Activated CD8-positive, alpha-beta T cell treated with anti-CD3 and anti-CD28 coated beads for 36 hours (primary cell): Measurements from ENCODE around the gene SEMA4D. TPM values are rescaled to one million over a fixed set of nuclear protein-coding genes. Genes with fewer than 3 reads are reported as not detected.

Experiments used
- ATAC-seq: fragments of 200-7000 bp; cut with Tn5 transposase; one replicate; pipeline ENCODE4 v1.10.0; 2021; ENCODE audit warnings: mild to moderate bottlenecking, moderate library complexity
- CTCF ChIA-PET: fragments of 350-600 bp; sonication (Branson Sonifier 250); formaldehyde crosslinking; loops from one replicate; lab custom pipeline; 2021; ENCODE audit warnings: antibody characterized with exemption; lab: Charles Lee
- POLR2A ChIA-PET: fragments of 350-600 bp; sonication (Branson Sonifier 250); formaldehyde crosslinking; loops from one replicate; lab custom pipeline; 2021; ENCODE audit warnings: antibody characterized with exemption; lab: Charles Lee
- DNase-seq: peaks from one replicate; pipeline ENCODE4 v3.0.0-alpha.2; 2020
- H3K27ac Mint-ChIP-seq: one replicate; pipeline ENCODE4 v1.8.0; 2021; ENCODE audit warnings: mild to moderate bottlenecking, mixed read lengths
- H3K27me3 Mint-ChIP-seq: one replicate; pipeline ENCODE4 v1.8.0; 2021; ENCODE audit warnings: mixed read lengths
- H3K36me3 Mint-ChIP-seq: one replicate; pipeline ENCODE4 v1.8.0; 2021; ENCODE audit warnings: low read depth, mixed read lengths
- H3K4me1 Mint-ChIP-seq: one replicate; pipeline ENCODE4 v1.8.0; 2021; ENCODE audit warnings: low read depth, mixed read lengths
- H3K4me3 Mint-ChIP-seq: one replicate; pipeline ENCODE4 v1.8.0; 2021; ENCODE audit warnings: mild to moderate bottlenecking, moderate library complexity, mixed read lengths
- H3K9me3 Mint-ChIP-seq: one replicate; pipeline ENCODE4 v1.8.0; 2021; ENCODE audit warnings: mixed read lengths
- CTCF ChIP-seq: fragments of 200-600 bp; IDR thresholded peaks from one replicate; pipeline ENCODE4 v1.8.0; 2022; ENCODE audit warnings: antibody characterized with exemption, mild to moderate bottlenecking
- intact Hi-C: fragments of 100-400 bp; cut with micrococcal nuclease; formaldehyde crosslinking; loops from one replicate; pipeline ENCODE4 v1.10.0; 2022
- total RNA-seq, 2 experiments: library from RNA; stranded (reverse); gene quantifications; one replicate each; pipeline ENCODE4 v1.2.3, GENCODE V29; 2021

SEMA4D gene
- total RNA-seq, 2 experiments from 2014 or later: 290 to 317 TPM

- ChIA-PET POLR2A (interaction anchor here (1.3 to 2.7 kb wide), 3 partner anchors 9 to 22 kb away, joined by 3 to 15 read pairs (median 6); no protein-coding TSS in a partner anchor), CTCF (interaction anchor here (1.2 kb wide), 1 partner anchor 39 kb away, joined by 3 read pairs; no protein-coding TSS in a partner anchor)
- Mint-ChIP-seq H3K27me3 (no peaks in the 10 kb centered on the region), H3K4me3 (no peak overlapping the region), H3K36me3 (peaks cover 57% of the 10 kb centered on the region), H3K4me1 (peaks cover 85% of the 10 kb centered on the region), H3K9me3 (no peaks in the 10 kb centered on the region), H3K27ac (peak overlapping the region; percentile 81)
- intact Hi-C loops: no loop called here
- ATAC-seq (no peak), DNase-seq (no peak)
- no peak for TF ChIP-seq CTCF
These were observed 62.7 kb downstream of the SEMA4D start for GRCh38 chr9:89435071-89435823.

GRCh38 chr9:89434636-89435035 is 63.3 kb downstream of the SEMA4D start:
- intact Hi-C loops: no loop called here
- DNase-seq: no peak
- peaks cover 85% of the 10 kb centered on the region for H3K4me1 Mint-ChIP-seq

GRCh38 chr9:89433826-89434225 is 64.1 kb downstream of the SEMA4D start:
- POLR2A ChIA-PET: interaction anchor here (2.7 kb wide), 1 partner anchor 10 kb away, joined by 15 read pairs; no protein-coding TSS in a partner anchor
- Mint-ChIP-seq H3K27ac (peak overlapping the region; percentile 53), H3K4me1 (peaks cover 87% of the 10 kb centered on the region)

More at GRCh38 chr9:89434636-89435035, 63.3 kb downstream of the SEMA4D start:
- no peak for TF ChIP-seq CTCF
- no peak for ATAC-seq
- peaks cover 56% of the 10 kb centered on the region for H3K36me3 Mint-ChIP-seq
- H3K27ac Mint-ChIP-seq: peak overlapping the region; percentile 53
- H3K4me3 Mint-ChIP-seq: no peak overlapping the region
- no peaks in the 10 kb centered on the region for H3K9me3 Mint-ChIP-seq
- POLR2A ChIA-PET: interaction anchor here (1.9 to 2.7 kb wide), 2 partner anchors 10 to 23 kb away, joined by 6 to 15 read pairs; no protein-coding TSS in a partner anchor
- CTCF ChIA-PET: no interaction called here
- H3K27me3 Mint-ChIP-seq: no peaks in the 10 kb centered on the region

GRCh38 chr9:89432986-89433530 is 64.9 kb downstream of the SEMA4D start:
- Mint-ChIP-seq H3K36me3 (peaks cover 62% of the 10 kb centered on the region), H3K9me3 (no peaks in the 10 kb centered on the region), H3K4me1 (peaks cover 91% of the 10 kb centered on the region), H3K27me3 (no peaks in the 10 kb centered on the region), H3K27ac (peak overlapping the region; percentile 37), H3K4me3 (no peak overlapping the region)
- ChIA-PET CTCF (interaction anchor here (0.6 to 9.3 kb wide), 3 partner anchors 9 to 116 kb away, joined by 3 to 87 read pairs (median 84); no protein-coding TSS in a partner anchor), POLR2A (interaction anchor here (0.9 to 2.7 kb wide), 2 partner anchors 11 to 44 kb away, joined by 4 to 15 read pairs; no protein-coding TSS in a partner anchor)
- intact Hi-C loops: no loop called here
- no peak for DNase-seq
- ATAC-seq: no peak
- TF ChIP-seq CTCF: no peak

More at GRCh38 chr9:89433826-89434225, 64.1 kb downstream of the SEMA4D start:
- no peaks in the 10 kb centered on the region for H3K9me3 Mint-ChIP-seq
- no peak for DNase-seq
- H3K4me3 Mint-ChIP-seq: no peak overlapping the region
- CTCF ChIA-PET: interaction anchor here (0.6 kb wide), 1 partner anchor 17 kb away, joined by 3 read pairs; no protein-coding TSS in a partner anchor
- peaks cover 58% of the 10 kb centered on the region for H3K36me3 Mint-ChIP-seq
- TF ChIP-seq CTCF: no peak
- no peaks in the 10 kb centered on the region for H3K27me3 Mint-ChIP-seq
- ATAC-seq: no peak
- intact Hi-C loops: no loop called here
